ENCODE results near the gene GATA2.
A peak's percentile ranks its signal among the peaks of the same experiment; 100 is the strongest.

The GATA2 gene

GRCh38 chr3:128473737-128474136 is 19.3 kb downstream of the GATA2 start:
- no CpG with 5 or more reads among the region's 4 CpGs for WGBS, 2 donors (ENCODE audit: extremely low coverage in 2 of 2, insufficient read length in 2 of 2, insufficient replicate concordance in 1 of 2)
- peaks cover 2 to 92% (median 52%) of the 10 kb centered on the region in 3 experiments for H3K27me3 ChIP-seq (ENCODE audit: control insufficient read depth in 3 of 3, insufficient read depth in 3 of 3, low read depth in 1 of 3, low read length in 3 of 3)

GRCh38 chr3:128473180-128473519 is 19.9 kb downstream of the GATA2 start:
- Histone ChIP-seq H3K79me1 (ENCODE audit: low read depth, low read length) (no peaks in the 10 kb centered on the region), H3K4me2 (ENCODE audit: insufficient read depth, low read length, poor library complexity, severe bottlenecking) (no peak overlapping the region), H3K27ac (replicated peaks; ENCODE audit: low read length) (no peak overlapping the region), H2AK5ac (ENCODE audit: low read depth, low read length) (no peak overlapping the region), H3K4me1 (ENCODE audit: control insufficient read depth in 2 of 2, insufficient read depth in 1 of 2, low read depth in 1 of 2, low read length in 2 of 2) (peaks cover 0 to 5% of the 10 kb centered on the region in 2 donors), H4K91ac (ENCODE audit: low read depth, low read length, poor library complexity) (no peak overlapping the region), H2BK120ac (ENCODE audit: low read depth, low read length) (no peak overlapping the region), H3K36me3 (replicated peaks in 1 of 2; ENCODE audit: control insufficient read depth in 2 of 2, insufficient read depth in 2 of 2, low read length in 2 of 2) (no peaks in the 10 kb centered on the region), H2BK15ac (ENCODE audit: low read length) (no peak overlapping the region), H3K14ac (ENCODE audit: low read length) (no peak overlapping the region), H3K18ac (ENCODE audit: low read length) (peak overlapping the region; percentile 29), H2BK12ac (ENCODE audit: low read length) (no peak overlapping the region), H3K9me3 (replicated peaks in 1 of 2; ENCODE audit: control insufficient read depth in 2 of 2, insufficient read depth in 1 of 2, low read depth in 1 of 2, low read length in 2 of 2) (peaks cover 0 to 2% of the 10 kb centered on the region in 2 donors), H2BK5ac (ENCODE audit: low read length) (no peak overlapping the region), H2AFZ (ENCODE audit: low read length) (no peak overlapping the region), H3K4ac (ENCODE audit: low read length) (no peak overlapping the region), H3K27me3 (ENCODE audit: control insufficient read depth in 3 of 3, insufficient read depth in 3 of 3, low read depth in 1 of 3, low read length in 3 of 3) (peaks cover 2 to 90% (median 47%) of the 10 kb centered on the region in 3 experiments), H3K23ac (ENCODE audit: low read depth, low read length, poor library complexity) (no peak overlapping the region), H4K8ac (ENCODE audit: low read depth, low read length) (no peak overlapping the region), H3K4me3 (ENCODE audit: low read length in 2 of 2) (no peak overlapping the region), H3K9ac (ENCODE audit: low read depth, low read length, poor library complexity) (peak overlapping the region; percentile 24)
- DNase-seq (ENCODE audit: low spot score): no peak
- no CpG with 5 or more reads among the region's 6 CpGs for WGBS, 2 donors (ENCODE audit: extremely low coverage in 2 of 2, insufficient read length in 2 of 2, insufficient replicate concordance in 1 of 2)

More at GRCh38 chr3:128473737-128474136, 19.3 kb downstream of the GATA2 start:
- no peak for DNase-seq (ENCODE audit: low spot score)
- Histone ChIP-seq H3K9me3 (replicated peaks in 1 of 2; ENCODE audit: control insufficient read depth in 2 of 2, insufficient read depth in 1 of 2, low read depth in 1 of 2, low read length in 2 of 2) (peaks cover 0 to 2% of the 10 kb centered on the region in 2 donors), H4K8ac (ENCODE audit: low read depth, low read length) (no peak overlapping the region), H4K91ac (ENCODE audit: low read depth, low read length, poor library complexity) (no peak overlapping the region), H3K4ac (ENCODE audit: low read length) (no peak overlapping the region), H3K79me1 (ENCODE audit: low read depth, low read length) (no peaks in the 10 kb centered on the region), H3K4me2 (ENCODE audit: insufficient read depth, low read length, poor library complexity, severe bottlenecking) (no peak overlapping the region), H2BK5ac (ENCODE audit: low read length) (no peak overlapping the region), H3K36me3 (replicated peaks in 1 of 2; ENCODE audit: control insufficient read depth in 2 of 2, insufficient read depth in 2 of 2, low read length in 2 of 2) (no peaks in the 10 kb centered on the region), H2AK5ac (ENCODE audit: low read depth, low read length) (no peak overlapping the region), H3K14ac (ENCODE audit: low read length) (no peak overlapping the region), H2BK15ac (ENCODE audit: low read length) (no peak overlapping the region), H3K9ac (ENCODE audit: low read depth, low read length, poor library complexity) (no peak overlapping the region), H3K27ac (replicated peaks; ENCODE audit: low read length) (no peak overlapping the region), H3K18ac (ENCODE audit: low read length) (no peak overlapping the region), H2BK12ac (ENCODE audit: low read length) (no peak overlapping the region), H2AFZ (ENCODE audit: low read length) (no peak overlapping the region), H2BK120ac (ENCODE audit: low read depth, low read length) (no peak overlapping the region), H3K4me1 (ENCODE audit: control insufficient read depth in 2 of 2, insufficient read depth in 1 of 2, low read depth in 1 of 2, low read length in 2 of 2) (peaks cover 0 to 5% of the 10 kb centered on the region in 2 donors), H3K23ac (ENCODE audit: low read depth, low read length, poor library complexity) (no peak overlapping the region), H3K4me3 (ENCODE audit: low read length in 2 of 2) (no peak overlapping the region)

- Histone ChIP-seq H3K4ac (ENCODE audit: low read length) (no peak overlapping the region), H3K14ac (ENCODE audit: low read length) (no peak overlapping the region), H2BK5ac (ENCODE audit: low read length) (no peak overlapping the region), H3K9me3 (replicated peaks in 1 of 2; ENCODE audit: control insufficient read depth in 2 of 2, insufficient read depth in 1 of 2, low read depth in 1 of 2, low read length in 2 of 2) (peaks cover 0 to 2% of the 10 kb centered on the region in 2 donors), H4K8ac (ENCODE audit: low read depth, low read length) (no peak overlapping the region), H3K4me1 (ENCODE audit: control insufficient read depth in 2 of 2, insufficient read depth in 1 of 2, low read depth in 1 of 2, low read length in 2 of 2) (peaks cover 0 to 5% of the 10 kb centered on the region in 2 donors), H4K91ac (ENCODE audit: low read depth, low read length, poor library complexity) (no peak overlapping the region), H2BK120ac (ENCODE audit: low read depth, low read length) (no peak overlapping the region), H3K79me1 (ENCODE audit: low read depth, low read length) (no peaks in the 10 kb centered on the region), H3K23ac (ENCODE audit: low read depth, low read length, poor library complexity) (no peak overlapping the region), H3K9ac (ENCODE audit: low read depth, low read length, poor library complexity) (peak overlapping the region; percentile 24), H3K18ac (ENCODE audit: low read length) (peak overlapping the region; percentile 31), H3K27me3 (ENCODE audit: control insufficient read depth in 3 of 3, insufficient read depth in 3 of 3, low read depth in 1 of 3, low read length in 3 of 3) (peaks cover 2 to 88% (median 43%) of the 10 kb centered on the region in 3 experiments), H3K4me2 (ENCODE audit: insufficient read depth, low read length, poor library complexity, severe bottlenecking) (no peak overlapping the region), H2BK15ac (ENCODE audit: low read length) (no peak overlapping the region), H2BK12ac (ENCODE audit: low read length) (no peak overlapping the region), H3K36me3 (replicated peaks in 1 of 2; ENCODE audit: control insufficient read depth in 2 of 2, insufficient read depth in 2 of 2, low read length in 2 of 2) (no peaks in the 10 kb centered on the region), H3K4me3 (ENCODE audit: low read length in 2 of 2) (no peak overlapping the region), H3K27ac (replicated peaks; ENCODE audit: low read length) (no peak overlapping the region), H2AFZ (ENCODE audit: low read length) (no peak overlapping the region), H2AK5ac (ENCODE audit: low read depth, low read length) (no peak overlapping the region)
- no CpG with 5 or more reads among the region's 13 CpGs for WGBS, 2 donors (ENCODE audit: extremely low coverage in 2 of 2, insufficient read length in 2 of 2, insufficient replicate concordance in 1 of 2)
- DNase-seq (ENCODE audit: low spot score): no peak
Observed at GRCh38 chr3:128472449-128473179, 20.4 kb downstream of the GATA2 start.

- no peak overlapping the region for H2AFZ ChIP-seq (ENCODE audit: low read length)
- WGBS, 2 donors (ENCODE audit: extremely low coverage in 2 of 2, insufficient read length in 2 of 2, insufficient replicate concordance in 1 of 2): no CpG with 5 or more reads among the region's 3 CpGs
- no peak overlapping the region for H3K23ac ChIP-seq (ENCODE audit: low read depth, low read length, poor library complexity)
- no peaks in the 10 kb centered on the region for H3K36me3 ChIP-seq (replicated peaks in 1 of 2; ENCODE audit: control insufficient read depth in 2 of 2, insufficient read depth in 2 of 2, low read length in 2 of 2)
- peaks cover 2 to 88% (median 40%) of the 10 kb centered on the region in 3 experiments for H3K27me3 ChIP-seq (ENCODE audit: control insufficient read depth in 3 of 3, insufficient read depth in 3 of 3, low read depth in 1 of 3, low read length in 3 of 3)
- H3K27ac ChIP-seq (replicated peaks; ENCODE audit: low read length): no peak overlapping the region
- H3K14ac ChIP-seq (ENCODE audit: low read length): no peak overlapping the region
- no peak overlapping the region for H3K4me2 ChIP-seq (ENCODE audit: insufficient read depth, low read length, poor library complexity, severe bottlenecking)
- H2BK12ac ChIP-seq (ENCODE audit: low read length): no peak overlapping the region
- H2BK15ac ChIP-seq (ENCODE audit: low read length): no peak overlapping the region
- peaks cover 0 to 6% of the 10 kb centered on the region in 2 donors for H3K4me1 ChIP-seq (ENCODE audit: control insufficient read depth in 2 of 2, insufficient read depth in 1 of 2, low read depth in 1 of 2, low read length in 2 of 2)
- DNase-seq (ENCODE audit: low spot score): no peak
- H3K79me1 ChIP-seq (ENCODE audit: low read depth, low read length): no peaks in the 10 kb centered on the region
- no peak overlapping the region for H2BK120ac ChIP-seq (ENCODE audit: low read depth, low read length)
- H2BK5ac ChIP-seq (ENCODE audit: low read length): no peak overlapping the region
- no peak overlapping the region for H3K4me3 ChIP-seq (ENCODE audit: low read length in 2 of 2)
- H3K4ac ChIP-seq (ENCODE audit: low read length): no peak overlapping the region
- peaks cover 0 to 4% of the 10 kb centered on the region in 2 donors for H3K9me3 ChIP-seq (replicated peaks in 1 of 2; ENCODE audit: control insufficient read depth in 2 of 2, insufficient read depth in 1 of 2, low read depth in 1 of 2, low read length in 2 of 2)
- no peak overlapping the region for H4K91ac ChIP-seq (ENCODE audit: low read depth, low read length, poor library complexity)
- no peak overlapping the region for H4K8ac ChIP-seq (ENCODE audit: low read depth, low read length)
- H3K18ac ChIP-seq (ENCODE audit: low read length): no peak overlapping the region
- H3K9ac ChIP-seq (ENCODE audit: low read depth, low read length, poor library complexity): no peak overlapping the region
- no peak overlapping the region for H2AK5ac ChIP-seq (ENCODE audit: low read depth, low read length)
Observed at GRCh38 chr3:128471720-128472119, 21.3 kb downstream of the GATA2 start.
